Caco-2 (cell line): ENCODE data around the gene LLCFC1. TPM values are rescaled to one million over a fixed set of nuclear protein-coding genes. Genes with fewer than 3 reads are reported as not detected.
A peak's percentile ranks its signal among the peaks of the same experiment; 100 is the strongest.

Experiments
- BruUV-seq: library from RNA; stranded (reverse); fragments of 400-500 nt; replicated peaks from 2 replicates; lab custom pipeline; 2021; lab: Mats Ljungman, UMichigan
- CTCF ChIA-PET: fragments of 300-600 bp; sonication (Branson Sonifier 250); formaldehyde crosslinking; loops from one replicate; lab custom pipeline; 2022; ENCODE audit warnings: antibody characterized with exemption; lab: Charles Lee
- POLR2A ChIA-PET: fragments of 300-600 bp; sonication (Branson Sonifier 250); formaldehyde crosslinking; loops from one replicate; lab custom pipeline; 2022; ENCODE audit warnings: antibody characterized with exemption; lab: Charles Lee
- DNase-seq, 2 experiments: peaks; one replicate each; pipeline versions ENCODE4 v3.0.0 to v3.0.0-alpha.2; 2020 to 2022
- H3K27me3 ChIP-seq: replicated peaks from 2 replicates; pipeline ENCODE4 v1.6.0; 2011; ENCODE audit warnings: low read length; ENCODE audit not compliant: control insufficient read depth, insufficient read depth
- H3K36me3 ChIP-seq: 2 replicates; pipeline ENCODE4 v1.5.1; 2011; ENCODE audit warnings: low read length; ENCODE audit not compliant: control insufficient read depth, insufficient read depth
- H3K4me1 ChIP-seq: fragments of 250-450 bp; sonication (Bioruptor Pico); 2 replicates; pipeline ENCODE4 v1.5.1; 2020; ENCODE audit warnings: mild to moderate bottlenecking
- H3K4me3 ChIP-seq: 2 replicates; pipeline ENCODE4 v1.5.1; 2011; ENCODE audit warnings: low read depth, mild to moderate bottlenecking, control low read depth, low read length
- H3K9me3 ChIP-seq: fragments of 250-450 bp; sonication (Bioruptor Pico); 2 replicates; pipeline ENCODE4 v1.5.1; 2020; ENCODE audit warnings: mild to moderate bottlenecking, moderate library complexity
- H3K27ac Mint-ChIP-seq: one replicate; pipeline ENCODE4 v1.8.0; 2022; ENCODE audit warnings: mixed read lengths; ENCODE audit not compliant: unreplicated experiment
- H3K27me3 Mint-ChIP-seq: one replicate; pipeline ENCODE4 v1.8.0; 2022; ENCODE audit warnings: mixed read lengths; ENCODE audit not compliant: insufficient read depth, unreplicated experiment
- H3K36me3 Mint-ChIP-seq: one replicate; pipeline ENCODE4 v1.8.0; 2022; ENCODE audit warnings: mild to moderate bottlenecking, mixed read lengths; ENCODE audit not compliant: insufficient read depth, unreplicated experiment
- H3K4me1 Mint-ChIP-seq: one replicate; pipeline ENCODE4 v1.8.0; 2022; ENCODE audit warnings: low read depth, mixed read lengths; ENCODE audit not compliant: unreplicated experiment
- H3K4me3 Mint-ChIP-seq: one replicate; pipeline ENCODE4 v1.8.0; 2022; ENCODE audit warnings: mild to moderate bottlenecking, moderate library complexity, mixed read lengths; ENCODE audit not compliant: unreplicated experiment
- H3K9me3 Mint-ChIP-seq: one replicate; pipeline ENCODE4 v1.8.0; 2022; ENCODE audit warnings: mixed read lengths; ENCODE audit not compliant: unreplicated experiment
- intact Hi-C: fragments of 100-400 bp; cut with micrococcal nuclease; formaldehyde crosslinking; loops from one replicate; pipeline ENCODE4 v1.10.0; 2022; ENCODE audit not compliant: unreplicated experiment
- total RNA-seq: library from RNA; stranded (reverse); gene quantifications from 2 replicates; pipeline ENCODE4 v1.2.3, GENCODE V29; 2022
- TF ChIP-seq, protein P1 (sequence below), 2 experiments: fragments of 200-600 bp in 1 of 2; IDR thresholded peaks; 1 replicate in 1 of 2; 2 replicates in 1 of 2; pipeline versions ENCODE4 v1.5.1 to v1.8.0; 2011 to 2022; ENCODE audit warnings: antibody characterized with exemption in 1 of 2, control low read depth in 1 of 2, inconsistent platforms in 1 of 2, low read depth in 1 of 2, low read length in 1 of 2, mild to moderate bottlenecking in 1 of 2, moderate library complexity in 1 of 2; ENCODE audit not compliant: insufficient read depth in 1 of 2, severe bottlenecking in 1 of 2, unreplicated experiment in 1 of 2

Gene LLCFC1
- total RNA-seq, 1 experiment from 2014 or later = not detected

GRCh38 chr7:142957723-142958122, 18.4 kb downstream of the LLCFC1 start:
- H3K9me3 ChIP-seq = no peaks in the 10 kb centered on the region
- no TSS peak for BruUV-seq
- peaks cover 53% of the 10 kb centered on the region for H3K9me3 Mint-ChIP-seq
- peaks cover 6% of the 10 kb centered on the region for H3K27me3 Mint-ChIP-seq
- H3K27me3 ChIP-seq = no peaks in the 10 kb centered on the region
- intact Hi-C loops = loop anchor here (1.0 to 5.0 kb wide), 5 partner anchors 44 to 103 kb away; partner anchors contain the start of gene EPHB6
- H3K4me3 Mint-ChIP-seq = no peak overlapping the region
- H3K4me1 ChIP-seq = peaks cover 36% of the 10 kb centered on the region
- CTCF ChIA-PET = interaction anchor here (0.5 to 0.9 kb wide), 2 partner anchors 9 to 47 kb away, joined by 3 read pairs; no protein-coding TSS in a partner anchor
- H3K36me3 ChIP-seq = no peaks in the 10 kb centered on the region
- TF ChIP-seq, protein P1, sequence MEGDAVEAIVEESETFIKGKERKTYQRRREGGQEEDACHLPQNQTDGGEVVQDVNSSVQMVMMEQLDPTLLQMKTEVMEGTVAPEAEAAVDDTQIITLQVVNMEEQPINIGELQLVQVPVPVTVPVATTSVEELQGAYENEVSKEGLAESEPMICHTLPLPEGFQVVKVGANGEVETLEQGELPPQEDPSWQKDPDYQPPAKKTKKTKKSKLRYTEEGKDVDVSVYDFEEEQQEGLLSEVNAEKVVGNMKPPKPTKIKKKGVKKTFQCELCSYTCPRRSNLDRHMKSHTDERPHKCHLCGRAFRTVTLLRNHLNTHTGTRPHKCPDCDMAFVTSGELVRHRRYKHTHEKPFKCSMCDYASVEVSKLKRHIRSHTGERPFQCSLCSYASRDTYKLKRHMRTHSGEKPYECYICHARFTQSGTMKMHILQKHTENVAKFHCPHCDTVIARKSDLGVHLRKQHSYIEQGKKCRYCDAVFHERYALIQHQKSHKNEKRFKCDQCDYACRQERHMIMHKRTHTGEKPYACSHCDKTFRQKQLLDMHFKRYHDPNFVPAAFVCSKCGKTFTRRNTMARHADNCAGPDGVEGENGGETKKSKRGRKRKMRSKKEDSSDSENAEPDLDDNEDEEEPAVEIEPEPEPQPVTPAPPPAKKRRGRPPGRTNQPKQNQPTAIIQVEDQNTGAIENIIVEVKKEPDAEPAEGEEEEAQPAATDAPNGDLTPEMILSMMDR (IDR thresholded peaks at IDR 0.05; ENCODE audit: insufficient read depth in 1 of 2, low read depth in 1 of 2, low read length in 1 of 2, severe bottlenecking in 1 of 2, unreplicated experiment in 1 of 2) = no peak
- no peaks in the 10 kb centered on the region for H3K36me3 Mint-ChIP-seq
- no peak overlapping the region for H3K4me3 ChIP-seq
- no peak for DNase-seq
- peaks cover 47% of the 10 kb centered on the region for H3K4me1 Mint-ChIP-seq
- POLR2A ChIA-PET = no interaction called here
- H3K27ac Mint-ChIP-seq = peak overlapping the region; percentile 79

DNA sequence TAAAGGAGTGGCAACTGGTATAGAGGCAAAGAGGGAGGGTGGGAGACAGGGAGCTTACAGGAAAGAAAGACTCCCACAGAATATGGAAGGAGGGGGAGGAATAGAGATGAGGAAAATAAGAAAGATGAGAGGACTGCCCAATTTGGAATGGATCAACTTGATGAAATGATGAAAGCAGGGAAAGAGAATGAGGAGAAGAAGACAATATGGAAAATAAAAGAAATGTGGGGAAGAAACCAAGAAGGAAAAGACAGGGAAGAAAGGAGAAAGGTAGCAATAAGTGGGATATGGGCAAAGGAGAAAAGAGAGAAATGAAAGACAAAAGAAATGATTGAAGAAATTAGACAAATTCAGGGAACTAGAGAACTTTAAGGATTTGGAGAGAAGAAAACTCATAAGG, 19.9 kb downstream of the LLCFC1 start:
- Mint-ChIP-seq H3K27me3 (peaks cover 6% of the 10 kb centered on the region), H3K4me1 (peaks cover 47% of the 10 kb centered on the region), H3K9me3 (peaks cover 39% of the 10 kb centered on the region), H3K4me3 (no peak overlapping the region), H3K27ac (peak overlapping the region; percentile 3), H3K36me3 (no peaks in the 10 kb centered on the region)
- Histone ChIP-seq H3K27me3 (no peaks in the 10 kb centered on the region), H3K4me3 (no peak overlapping the region), H3K9me3 (no peaks in the 10 kb centered on the region), H3K36me3 (no peaks in the 10 kb centered on the region), H3K4me1 (peaks cover 36% of the 10 kb centered on the region)
- no TSS peak for BruUV-seq
- CTCF ChIA-PET = no interaction called here
- POLR2A ChIA-PET = no interaction called here
- TF ChIP-seq, protein P1 (IDR thresholded peaks at IDR 0.05; ENCODE audit: insufficient read depth in 1 of 2, low read depth in 1 of 2, low read length in 1 of 2, severe bottlenecking in 1 of 2, unreplicated experiment in 1 of 2) = no peak
- DNase-seq = no peak
- intact Hi-C loops = loop anchor here (5.0 kb wide), 1 partner anchor 43 kb away; no protein-coding TSS in a partner anchor

DNA sequence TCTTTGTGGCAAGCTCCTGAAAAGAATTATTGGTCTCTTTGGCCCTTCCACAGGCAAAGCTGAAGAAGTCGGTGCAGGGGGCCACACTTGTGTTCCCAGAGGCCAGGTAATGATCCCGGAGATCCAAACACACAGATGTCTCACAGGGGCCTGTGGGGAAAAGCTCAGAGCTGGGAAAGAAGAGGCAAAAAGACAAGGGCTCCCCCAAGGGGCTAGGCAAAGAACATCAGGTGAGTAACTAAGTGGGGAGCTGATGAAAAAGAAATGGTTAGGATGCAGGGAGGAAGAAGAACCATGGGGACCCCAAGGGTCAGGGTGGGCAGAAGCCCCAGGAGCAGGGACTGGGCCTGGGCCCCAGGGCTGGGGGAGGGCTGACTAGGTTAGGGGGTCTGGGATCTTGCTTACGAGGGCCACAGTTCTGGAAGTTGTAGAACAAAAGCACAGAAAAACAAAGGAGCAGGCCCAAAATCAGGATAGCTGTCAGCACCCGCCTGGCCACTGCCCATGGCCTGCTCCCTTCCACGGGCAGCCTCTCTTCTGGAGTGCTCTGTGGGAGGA, 21.8 kb downstream of the LLCFC1 start:
- H3K36me3 ChIP-seq = no peaks in the 10 kb centered on the region
- intact Hi-C loops = loop anchor here (1.0 kb wide), 1 partner anchor 107 kb away; no protein-coding TSS in a partner anchor
- Mint-ChIP-seq H3K36me3 (no peaks in the 10 kb centered on the region), H3K9me3 (peaks cover 26% of the 10 kb centered on the region), H3K4me1 (peaks cover 39% of the 10 kb centered on the region), H3K27ac (no peak overlapping the region), H3K4me3 (no peak overlapping the region), H3K27me3 (peaks cover 6% of the 10 kb centered on the region)
- H3K4me1 ChIP-seq = peaks cover 30% of the 10 kb centered on the region
- POLR2A ChIA-PET = no interaction called here
- no peaks in the 10 kb centered on the region for H3K27me3 ChIP-seq
- DNase-seq = peak in 1 of 2 experiments; percentile 35
- CTCF ChIA-PET = interaction anchor here (0.6 to 2.0 kb wide), 8 partner anchors 42 to 409 kb away, joined by 3 to 20 read pairs (median 4); no protein-coding TSS in a partner anchor
- H3K9me3 ChIP-seq = no peaks in the 10 kb centered on the region
- H3K4me3 ChIP-seq = no peak overlapping the region
- TF ChIP-seq, protein P1 (IDR thresholded peaks at IDR 0.05; ENCODE audit: insufficient read depth in 1 of 2, low read depth in 1 of 2, low read length in 1 of 2, severe bottlenecking in 1 of 2, unreplicated experiment in 1 of 2) = peak; percentile 28 to 57
- no TSS peak for BruUV-seq
